ENCODE measurements around the gene INPP5E.
A peak's percentile ranks its signal among the peaks of the same experiment; 100 is the strongest.

Gene INPP5E

GRCh38 chr9:136439481-136440408 is at the start of gene INPP5E:
TSS of gene INPP5E (minus strand) at chr9:136439845. CDS start at chr9:136439419, 426 bp downstream.
- DNase-seq, result peak; percentile 80

- peak; percentile 69 for DNase-seq
Measured at GRCh38 chr9:136488247-136489214, 48.9 kb upstream of the INPP5E start.

GRCh38 chr9:136487672-136488071 is 48.0 kb upstream of the INPP5E start:
- DNase-seq, result no peak

- DNase-seq, result no peak
Measured at GRCh38 chr9:136486823-136487620, 47.4 kb upstream of the INPP5E start.

- DNase-seq, result no peak
Measured at GRCh38 chr9:136486131-136486530, 46.5 kb upstream of the INPP5E start.

- DNase-seq, result peak; percentile 81
Measured at GRCh38 chr9:136485049-136486045, 45.7 kb upstream of the INPP5E start.

- DNase-seq, result peak; percentile 9
Measured at GRCh38 chr9:136484153-136485048, 44.8 kb upstream of the INPP5E start.

- peak; percentile 95 for DNase-seq
Measured at GRCh38 chr9:136483589-136484152, 44.0 kb upstream of the INPP5E start.

- DNase-seq, result peak; percentile 99
Measured at GRCh38 chr9:136482793-136483588, 43.3 kb upstream of the INPP5E start, which contains the start of gene SEC16A. TSS of gene SEC16A (minus strand) at chr9:136483040. CDS start at chr9:136477615, 5,425 bp downstream.

GRCh38 chr9:136482046-136482792 is 42.6 kb upstream of the INPP5E start:
- peak; percentile 76 for DNase-seq

GRCh38 chr9:136481558-136481957 is 41.9 kb upstream of the INPP5E start:
- DNase-seq, result peak; percentile 12

GRCh38 chr9:136476369-136477150 is 36.9 kb upstream of the INPP5E start:
- no peak for DNase-seq

GRCh38 chr9:136474974-136475865 is 35.6 kb upstream of the INPP5E start:
- no peak for DNase-seq

GRCh38 chr9:136474021-136474640 is 34.5 kb upstream of the INPP5E start:
- no peak for DNase-seq

- no peak for DNase-seq
Measured at GRCh38 chr9:136473354-136473721, 33.7 kb upstream of the INPP5E start.
